ENCODE results near the gene LSS. TPM values are rescaled to one million over a fixed set of nuclear protein-coding genes. Genes with fewer than 3 reads are reported as not detected.

Gene LSS
- total RNA-seq, 2 donors from 2014 or later: 56.7 to 85.2 TPM

DNA sequence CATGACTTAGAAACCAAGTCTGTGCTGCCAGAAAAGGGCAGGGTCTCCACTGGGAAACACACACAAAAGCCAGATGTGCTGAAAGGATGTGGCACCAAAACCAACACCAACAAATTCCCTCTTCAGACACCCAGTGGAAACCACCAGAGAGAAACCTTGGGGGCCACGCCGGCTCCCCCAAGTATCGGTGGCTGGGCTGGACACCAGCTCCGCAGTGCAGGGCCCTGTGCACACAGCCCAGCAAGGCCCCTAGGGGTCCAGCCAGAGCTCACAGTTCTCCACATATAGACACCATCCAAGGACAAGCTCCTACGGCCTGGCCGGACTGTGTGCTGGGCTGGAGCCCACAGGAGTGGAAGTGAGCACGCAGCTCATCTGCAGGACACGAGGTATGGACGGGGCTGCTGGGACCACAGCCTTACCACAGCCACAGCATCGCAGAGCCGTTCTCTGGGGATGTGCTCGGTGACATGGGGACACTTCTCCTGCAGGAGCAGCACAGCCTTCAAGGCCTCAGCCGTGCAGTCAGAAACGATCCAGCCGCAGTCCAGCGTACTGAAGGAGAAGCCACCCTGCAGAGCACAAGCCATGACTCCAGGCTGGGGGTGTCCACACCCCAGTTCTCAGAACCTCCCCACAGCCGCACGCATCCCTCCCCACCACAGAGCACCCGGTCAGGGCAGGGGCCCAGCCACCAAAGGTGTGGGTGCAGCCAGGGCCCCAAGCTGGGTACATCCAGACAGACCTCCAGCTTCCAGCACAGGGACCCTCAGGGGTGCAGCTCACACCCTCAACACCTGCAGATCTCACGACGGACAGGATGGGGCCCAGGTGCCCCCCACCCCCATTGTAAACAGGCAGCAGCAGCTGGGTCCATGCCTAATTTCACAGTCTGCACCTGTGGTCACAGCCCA, 21.3 kb downstream of the LSS start:
- Histone ChIP-seq H3K27me3 (ENCODE audit: control insufficient read depth, insufficient read depth, low read length, poor library complexity, severe bottlenecking) (no peaks in the 10 kb centered on the region), H3K4me3 (ENCODE audit: low read length) (no peak overlapping the region), H3K36me3 (ENCODE audit: control insufficient read depth, insufficient read depth, low read length) (peaks cover 48% of the 10 kb centered on the region), H3K9ac (ENCODE audit: extremely low read depth, low read length, poor library complexity, severe bottlenecking) (no peak overlapping the region), H3K4me1 (ENCODE audit: control insufficient read depth, insufficient read depth, low read length) (no peaks in the 10 kb centered on the region), H3K27ac (ENCODE audit: low read depth, low read length) (no peak overlapping the region), H3K9me3 (ENCODE audit: control insufficient read depth, low read length) (no peaks in the 10 kb centered on the region)
- Mint-ChIP-seq H3K9me3 (no peaks in the 10 kb centered on the region), H3K4me3 (no peak overlapping the region), H3K36me3 (ENCODE audit: low read depth) (peaks cover 47% of the 10 kb centered on the region), H3K27me3 (ENCODE audit: insufficient read depth) (no peaks in the 10 kb centered on the region), H3K27ac (no peak overlapping the region), H3K4me1 (no peaks in the 10 kb centered on the region)
- TF ChIP-seq, protein P1, sequence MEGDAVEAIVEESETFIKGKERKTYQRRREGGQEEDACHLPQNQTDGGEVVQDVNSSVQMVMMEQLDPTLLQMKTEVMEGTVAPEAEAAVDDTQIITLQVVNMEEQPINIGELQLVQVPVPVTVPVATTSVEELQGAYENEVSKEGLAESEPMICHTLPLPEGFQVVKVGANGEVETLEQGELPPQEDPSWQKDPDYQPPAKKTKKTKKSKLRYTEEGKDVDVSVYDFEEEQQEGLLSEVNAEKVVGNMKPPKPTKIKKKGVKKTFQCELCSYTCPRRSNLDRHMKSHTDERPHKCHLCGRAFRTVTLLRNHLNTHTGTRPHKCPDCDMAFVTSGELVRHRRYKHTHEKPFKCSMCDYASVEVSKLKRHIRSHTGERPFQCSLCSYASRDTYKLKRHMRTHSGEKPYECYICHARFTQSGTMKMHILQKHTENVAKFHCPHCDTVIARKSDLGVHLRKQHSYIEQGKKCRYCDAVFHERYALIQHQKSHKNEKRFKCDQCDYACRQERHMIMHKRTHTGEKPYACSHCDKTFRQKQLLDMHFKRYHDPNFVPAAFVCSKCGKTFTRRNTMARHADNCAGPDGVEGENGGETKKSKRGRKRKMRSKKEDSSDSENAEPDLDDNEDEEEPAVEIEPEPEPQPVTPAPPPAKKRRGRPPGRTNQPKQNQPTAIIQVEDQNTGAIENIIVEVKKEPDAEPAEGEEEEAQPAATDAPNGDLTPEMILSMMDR (conservative IDR thresholded peaks at IDR 0.05): no peak
- DNase-seq: no peak
- WGBS, 2 experiments (ENCODE audit: insufficient coverage in 1 of 2, insufficient read length in 1 of 2): 93 to 98% methylated on average over 16 to 21 of the region's 21 CpGs

DNA sequence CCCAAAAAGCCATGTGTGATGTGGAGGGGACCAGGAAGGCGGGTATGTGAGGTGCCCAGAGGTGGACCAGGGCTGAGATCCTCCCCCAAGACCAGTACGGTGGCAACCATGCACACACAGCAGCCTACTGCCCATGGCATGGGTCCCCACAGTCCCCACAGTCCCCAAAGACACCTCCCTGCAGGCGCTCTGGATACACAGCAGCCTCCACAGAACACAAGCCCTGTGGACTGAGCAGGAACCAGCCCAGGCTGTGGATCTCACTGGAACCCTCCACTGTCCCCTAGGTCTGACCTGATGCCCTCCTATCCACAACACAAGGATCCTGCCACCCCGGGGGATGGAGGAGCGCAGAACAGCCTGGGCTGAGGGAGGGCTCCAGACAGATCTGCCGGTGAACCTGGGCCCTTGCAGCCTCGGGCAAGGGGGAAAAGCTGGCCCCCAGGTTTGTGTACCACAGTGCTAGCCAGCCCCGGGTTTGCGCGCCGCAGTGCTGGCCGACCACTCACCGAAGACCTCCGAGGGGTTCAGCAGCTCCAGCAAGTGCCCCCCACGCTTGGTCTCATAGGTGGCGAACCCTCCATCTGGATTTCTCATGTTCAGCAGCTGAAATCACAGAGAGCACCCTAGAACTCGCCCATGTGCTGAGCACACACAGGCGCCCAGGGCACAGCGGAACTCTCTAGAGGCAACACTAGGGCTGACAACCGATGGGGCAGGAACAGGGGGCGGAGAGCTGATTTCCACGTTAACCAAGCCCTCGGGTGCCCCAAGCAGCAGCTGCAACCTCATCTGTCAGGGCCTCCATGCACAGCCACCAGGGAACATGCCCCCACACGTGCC, 22.2 kb downstream of the LSS start:
- DNase-seq: no peak
- Histone ChIP-seq H3K27me3 (ENCODE audit: control insufficient read depth, insufficient read depth, low read length, poor library complexity, severe bottlenecking) (no peaks in the 10 kb centered on the region), H3K27ac (ENCODE audit: low read depth, low read length) (no peak overlapping the region), H3K9ac (ENCODE audit: extremely low read depth, low read length, poor library complexity, severe bottlenecking) (no peak overlapping the region), H3K4me1 (ENCODE audit: control insufficient read depth, insufficient read depth, low read length) (no peaks in the 10 kb centered on the region), H3K36me3 (ENCODE audit: control insufficient read depth, insufficient read depth, low read length) (peaks cover 48% of the 10 kb centered on the region), H3K4me3 (ENCODE audit: low read length) (no peak overlapping the region), H3K9me3 (ENCODE audit: control insufficient read depth, low read length) (no peaks in the 10 kb centered on the region)
- Mint-ChIP-seq H3K27me3 (ENCODE audit: insufficient read depth) (no peaks in the 10 kb centered on the region), H3K4me3 (no peak overlapping the region), H3K9me3 (no peaks in the 10 kb centered on the region), H3K27ac (no peak overlapping the region), H3K4me1 (no peaks in the 10 kb centered on the region), H3K36me3 (ENCODE audit: low read depth) (peaks cover 46% of the 10 kb centered on the region)
- TF ChIP-seq, protein P1 (conservative IDR thresholded peaks at IDR 0.05): no peak
- 94 to 95% methylated on average over 16 to 24 of the region's 24 CpGs for WGBS, 2 experiments (ENCODE audit: insufficient coverage in 1 of 2, insufficient read length in 1 of 2)

DNA sequence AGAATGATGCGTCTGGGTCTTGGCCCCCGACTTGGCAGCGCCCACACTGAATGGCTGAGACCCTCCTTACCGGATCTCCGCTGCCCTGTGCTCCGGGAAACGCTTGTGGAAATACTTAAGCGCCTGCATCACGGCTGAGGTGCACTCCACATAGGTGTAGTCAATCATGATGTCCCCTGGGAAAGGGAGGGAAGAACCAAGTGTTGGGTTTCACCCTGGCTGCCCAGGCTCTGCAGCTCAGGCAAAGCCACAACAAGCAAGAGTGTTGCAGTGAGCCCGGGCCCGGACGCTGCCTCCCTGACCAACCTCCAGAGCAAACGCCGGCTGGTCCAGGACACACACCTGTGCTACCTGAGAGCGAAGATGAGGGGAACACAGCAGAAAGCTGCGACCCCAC, 22.8 kb downstream of the LSS start:
- TF ChIP-seq, protein P1 (conservative IDR thresholded peaks at IDR 0.05): no peak
- Histone ChIP-seq H3K4me1 (ENCODE audit: control insufficient read depth, insufficient read depth, low read length) (no peaks in the 10 kb centered on the region), H3K36me3 (ENCODE audit: control insufficient read depth, insufficient read depth, low read length) (peaks cover 49% of the 10 kb centered on the region), H3K4me3 (ENCODE audit: low read length) (no peak overlapping the region), H3K9ac (ENCODE audit: extremely low read depth, low read length, poor library complexity, severe bottlenecking) (no peak overlapping the region), H3K27ac (ENCODE audit: low read depth, low read length) (no peak overlapping the region), H3K9me3 (ENCODE audit: control insufficient read depth, low read length) (no peaks in the 10 kb centered on the region), H3K27me3 (ENCODE audit: control insufficient read depth, insufficient read depth, low read length, poor library complexity, severe bottlenecking) (no peaks in the 10 kb centered on the region)
- H3K27ac Mint-ChIP-seq: no peak overlapping the region
- WGBS, 2 experiments (ENCODE audit: insufficient coverage in 1 of 2, insufficient read length in 1 of 2): 95 to 96% methylated on average over 16 of the region's 16 CpGs
- H3K27me3 Mint-ChIP-seq (ENCODE audit: insufficient read depth): no peaks in the 10 kb centered on the region
- H3K4me3 Mint-ChIP-seq: no peak overlapping the region
- H3K36me3 Mint-ChIP-seq (ENCODE audit: low read depth): peaks cover 46% of the 10 kb centered on the region
- no peaks in the 10 kb centered on the region for H3K4me1 Mint-ChIP-seq
- DNase-seq: no peak
- H3K9me3 Mint-ChIP-seq: no peaks in the 10 kb centered on the region

Data from endodermal cell (in vitro differentiated cells).